PC-9 (cell line): ENCODE results near the gene ASIC1. TPM values are rescaled to one million over a fixed set of nuclear protein-coding genes. Genes with fewer than 3 reads are reported as not detected.

Experiments
- BruUV-seq: library from RNA; stranded (reverse); fragments of 400-500 nt; replicated peaks from 2 replicates; lab custom pipeline; 2021; lab: Mats Ljungman, UMichigan
- CTCF ChIA-PET: fragments of 300-600 bp; sonication (Branson Sonifier 250); formaldehyde crosslinking; loops from one replicate; lab custom pipeline; 2022; ENCODE audit warnings: antibody characterized with exemption; lab: Charles Lee
- POLR2A ChIA-PET: fragments of 300-600 bp; sonication (Branson Sonifier 250); formaldehyde crosslinking; loops from one replicate; lab custom pipeline; 2022; ENCODE audit warnings: antibody characterized with exemption; ENCODE audit not compliant: unreplicated experiment; lab: Charles Lee
- DNase-seq, 2 experiments: peaks; one replicate each; pipeline versions ENCODE4 v3.0.0 to v3.0.0-alpha.2; 2015 to 2022; ENCODE audit warnings: mixed read lengths in 1 of 2
- H2AFZ ChIP-seq: fragments of 200-600 bp; sonication (generic); 2 replicates; pipeline ENCODE4 v1.8.1; 2017; ENCODE audit warnings: antibody characterized with exemption
- H3F3A ChIP-seq: fragments of 200-600 bp; sonication (generic); 2 replicates; pipeline ENCODE4 v1.8.1; 2017; ENCODE audit warnings: antibody characterized with exemption, mild to moderate bottlenecking, low read depth; ENCODE audit not compliant: insufficient read depth
- H3K27ac ChIP-seq: fragments of 200-600 bp; sonication (generic); 2 replicates; pipeline ENCODE4 v1.6.1; 2016; ENCODE audit warnings: mixed run types
- H3K27me3 ChIP-seq: fragments of 200-600 bp; sonication (generic); 2 replicates; pipeline ENCODE4 v1.6.1; 2016; ENCODE audit warnings: low read depth, mixed run types; ENCODE audit not compliant: insufficient read depth
- H3K36me3 ChIP-seq: fragments of 200-600 bp; sonication (generic); 2 replicates; pipeline ENCODE4 v1.6.1; 2016; ENCODE audit warnings: low read depth, mixed run types
- H3K4me1 ChIP-seq: fragments of 200-600 bp; sonication (generic); replicated peaks from 2 replicates; pipeline ENCODE4 v1.6.1; 2016; ENCODE audit warnings: mixed run types; ENCODE audit not compliant: insufficient read depth
- H3K4me2 ChIP-seq: fragments of 200-600 bp; sonication (generic); 2 replicates; pipeline ENCODE4 v1.6.1; 2017; ENCODE audit warnings: mixed run types
- H3K4me3 ChIP-seq: fragments of 200-600 bp; sonication (generic); 2 replicates; pipeline ENCODE4 v1.6.1; 2016; ENCODE audit warnings: mixed run types
- H3K79me2 ChIP-seq: fragments of 200-600 bp; sonication (generic); 2 replicates; pipeline ENCODE4 v1.6.1; 2017; ENCODE audit warnings: low read depth, mixed run types
- H3K9me2 ChIP-seq: fragments of 200-600 bp; sonication (generic); 2 replicates; pipeline ENCODE4 v1.8.1; 2017; ENCODE audit warnings: mild to moderate bottlenecking; ENCODE audit not compliant: insufficient read depth
- H3K9me3 ChIP-seq: fragments of 200-600 bp; sonication (generic); 2 replicates; pipeline ENCODE4 v1.8.1; 2016; ENCODE audit warnings: low read depth; ENCODE audit not compliant: insufficient read depth
- H4K20me1 ChIP-seq: fragments of 200-600 bp; sonication (generic); 2 replicates; pipeline ENCODE4 v1.8.1; 2017; ENCODE audit not compliant: insufficient read depth
- CTCF ChIP-seq: fragments of 200-600 bp; sonication (generic); conservative IDR thresholded peaks from 2 replicates; pipeline ENCODE4 v1.6.1; 2017; ENCODE audit warnings: mixed run types, antibody characterized with exemption, mild to moderate bottlenecking, moderate library complexity
- EZH2 ChIP-seq: fragments of 200-600 bp; sonication (generic); IDR thresholded peaks from 2 replicates; pipeline ENCODE4 v1.8.0; 2017; ENCODE audit warnings: antibody characterized with exemption, low read depth
- intact Hi-C: fragments of 100-400 bp; cut with micrococcal nuclease; formaldehyde crosslinking; loops from one replicate; pipeline ENCODE4 v1.10.0; 2022; ENCODE audit not compliant: unreplicated experiment
- total RNA-seq: library from RNA; stranded (reverse); gene quantifications from 2 replicates; pipeline ENCODE4 v1.2.3, GENCODE V29; 2021

The ASIC1 gene
- total RNA-seq, 1 experiment from 2014 or later, result 3.5 TPM

GRCh38 chr12:50120521-50120920 lies 63.1 kb downstream of the ASIC1 start:
- no peaks in the 10 kb centered on the region for H3K27me3 ChIP-seq
- no TSS peak for BruUV-seq
- peaks cover 25% of the 10 kb centered on the region for H4K20me1 ChIP-seq
- H3K27ac ChIP-seq, result no peak overlapping the region
- H3K4me3 ChIP-seq, result no peak overlapping the region
- ChIA-PET POLR2A (no interaction called here), CTCF (interaction anchor here (0.6 kb wide), 1 partner anchor 53 kb away, joined by 4 read pairs; no protein-coding TSS in a partner anchor)
- peaks cover 3% of the 10 kb centered on the region for H3K36me3 ChIP-seq
- no peaks in the 10 kb centered on the region for H3K9me3 ChIP-seq
- intact Hi-C loops, result no loop called here
- H3K9me2 ChIP-seq, result no peaks in the 10 kb centered on the region
- no peaks in the 10 kb centered on the region for H3K4me1 ChIP-seq
- TF ChIP-seq EZH2 (no peak), CTCF (no peak)
- peaks cover 24% of the 10 kb centered on the region for H3K79me2 ChIP-seq
- DNase-seq, result no peak
- H3K4me2 ChIP-seq, result no peak overlapping the region
- no peaks in the 10 kb centered on the region for H3F3A ChIP-seq
- no peak overlapping the region for H2AFZ ChIP-seq

GRCh38 chr12:50120953-50121352 lies 63.6 kb downstream of the ASIC1 start:
- no peak overlapping the region for H3K4me2 ChIP-seq
- peaks cover 22% of the 10 kb centered on the region for H4K20me1 ChIP-seq
- H3K9me3 ChIP-seq, result no peaks in the 10 kb centered on the region
- H3K9me2 ChIP-seq, result no peaks in the 10 kb centered on the region
- H3K27ac ChIP-seq, result no peak overlapping the region
- TF ChIP-seq CTCF, result no peak
- TF ChIP-seq EZH2, result no peak
- H3K4me3 ChIP-seq, result no peak overlapping the region
- ChIA-PET POLR2A (no interaction called here), CTCF (interaction anchor here (0.6 kb wide), 1 partner anchor 53 kb away, joined by 4 read pairs; no protein-coding TSS in a partner anchor)
- intact Hi-C loops, result no loop called here
- no peak overlapping the region for H2AFZ ChIP-seq
- DNase-seq, result no peak
- no TSS peak for BruUV-seq
- H3K36me3 ChIP-seq, result peaks cover 3% of the 10 kb centered on the region
- no peaks in the 10 kb centered on the region for H3K27me3 ChIP-seq
- H3K4me1 ChIP-seq, result no peaks in the 10 kb centered on the region
- H3K79me2 ChIP-seq, result peaks cover 19% of the 10 kb centered on the region
- H3F3A ChIP-seq, result no peaks in the 10 kb centered on the region

- H2AFZ ChIP-seq, result no peak overlapping the region
- peaks cover 16% of the 10 kb centered on the region for H4K20me1 ChIP-seq
- no TSS peak for BruUV-seq
- H3K36me3 ChIP-seq, result peaks cover 3% of the 10 kb centered on the region; the same call in 1 of the 2 replicates
- no peaks in the 10 kb centered on the region for H3F3A ChIP-seq
- intact Hi-C loops, result no loop called here
- CTCF ChIA-PET, result no interaction called here
- H3K79me2 ChIP-seq, result peaks cover 12% of the 10 kb centered on the region
- H3K4me1 ChIP-seq, result no peaks in the 10 kb centered on the region
- DNase-seq, result no peak
- H3K27ac ChIP-seq, result no peak overlapping the region
- POLR2A ChIA-PET, result no interaction called here
- no peaks in the 10 kb centered on the region for H3K9me3 ChIP-seq
- no peak overlapping the region for H3K4me2 ChIP-seq
- no peak for TF ChIP-seq EZH2
- TF ChIP-seq CTCF, result no peak
- H3K27me3 ChIP-seq, result no peaks in the 10 kb centered on the region
- H3K9me2 ChIP-seq, result no peaks in the 10 kb centered on the region
- H3K4me3 ChIP-seq, result no peak overlapping the region
Observed at GRCh38 chr12:50121641-50122040, 64.2 kb downstream of the ASIC1 start.
